H1 (cell line): ENCODE data around the gene DGCR8. TPM values are rescaled to one million over a fixed set of nuclear protein-coding genes. Genes with fewer than 3 reads are reported as not detected.

Source experiments
- CTCF ChIA-PET: fragments of 300-600 bp; sonication (Branson Sonifier 250); formaldehyde crosslinking; loops from one replicate; lab custom pipeline; 2021; ENCODE audit not compliant: partially characterized antibody; lab: Charles Lee
- POLR2A ChIA-PET: fragments of 300-600 bp; sonication (Branson Sonifier 250); formaldehyde crosslinking; loops from one replicate; lab custom pipeline; 2021; ENCODE audit warnings: inconsistent platforms; ENCODE audit not compliant: partially characterized antibody; lab: Charles Lee
- DNase-seq, 2 experiments: peaks; one replicate each; pipeline versions ENCODE4 v3.0.0 to v3.0.0-alpha.2; 2010 to 2022; ENCODE audit warnings: low spot score in 2 of 2, low read depth in 1 of 2, mixed read lengths in 1 of 2
- FAIRE-seq: peaks from 2 replicates; lab custom pipeline; 2011; peaks lifted over from hg19 to GRCh38; lab: Jason Lieb, UNC
- H2AFZ ChIP-seq: 2 replicates; pipeline ENCODE4 v1.8.1; 2012; ENCODE audit warnings: low read length, inconsistent platforms
- H2AK5ac ChIP-seq: 2 replicates; pipeline ENCODE4 v1.6.1; 2013; ENCODE audit warnings: low read depth, low read length
- H2BK120ac ChIP-seq: replicated peaks from 2 replicates; pipeline ENCODE3; 2013; ENCODE audit warnings: low read depth, low read length, inconsistent platforms
- H2BK12ac ChIP-seq: 2 replicates; pipeline ENCODE4 v1.6.1; 2013; ENCODE audit warnings: low read depth, low read length
- H2BK15ac ChIP-seq: 2 replicates; pipeline ENCODE4 v1.6.1; 2013; ENCODE audit warnings: low read length
- H2BK20ac ChIP-seq: 2 replicates; pipeline ENCODE4 v1.6.1; 2013; ENCODE audit warnings: low read length
- H2BK5ac ChIP-seq: 2 replicates; pipeline ENCODE4 v1.6.1; 2013; ENCODE audit warnings: low read depth, low read length
- H3K14ac ChIP-seq: 2 replicates; pipeline ENCODE4 v1.6.1; 2013; ENCODE audit warnings: inconsistent platforms; ENCODE audit not compliant: insufficient read length
- H3K18ac ChIP-seq: 2 replicates; pipeline ENCODE4 v1.6.1; 2013; ENCODE audit warnings: low read length; ENCODE audit errors: extremely low read depth
- H3K23ac ChIP-seq: 2 replicates; pipeline ENCODE4 v1.6.1; 2013; ENCODE audit warnings: inconsistent platforms; ENCODE audit not compliant: insufficient read length
- H3K23me2 ChIP-seq: 2 replicates; pipeline ENCODE4 v1.6.1; 2013; ENCODE audit warnings: low read depth, low read length
- H3K27ac ChIP-seq: 2 replicates; pipeline ENCODE4 v1.6.1; 2011; ENCODE audit warnings: low read depth, low read length, inconsistent platforms
- H3K27me3 ChIP-seq, 4 experiments: replicated peaks in 1 of 4; 1 replicate in 1 of 4; 2 replicates in 3 of 4; pipeline versions ENCODE4 v1.6.1 to v1.8.1; 2011 to 2013; ENCODE audit warnings: low read length in 3 of 4, mild to moderate bottlenecking in 3 of 4, inconsistent platforms in 2 of 4, mixed read lengths in 2 of 4, moderate library complexity in 1 of 4; ENCODE audit not compliant: control insufficient read depth in 3 of 4, insufficient read depth in 3 of 4; ENCODE audit errors: extremely low read depth in 1 of 4
- H3K36me3 ChIP-seq, 4 experiments: 2 replicates each; pipeline versions ENCODE4 v1.6.1 to v1.8.1; 2011 to 2013; ENCODE audit warnings: mild to moderate bottlenecking in 4 of 4, low read length in 3 of 4, moderate library complexity in 2 of 4, control low read depth in 1 of 4, inconsistent platforms in 1 of 4; ENCODE audit not compliant: insufficient read depth in 4 of 4, control insufficient read depth in 2 of 4
- H3K4ac ChIP-seq: replicated peaks from 2 replicates; pipeline ENCODE3; 2013; ENCODE audit warnings: low read length, low read depth, mixed read lengths, inconsistent platforms; ENCODE audit not compliant: insufficient read length
- H3K4me1 ChIP-seq, 4 experiments: replicated peaks in 1 of 4; 1 replicate in 1 of 4; 2 replicates in 3 of 4; pipeline versions ENCODE4 v1.6.1 to v1.8.1; 2011 to 2013; ENCODE audit warnings: low read length in 3 of 4, inconsistent platforms in 2 of 4, mixed read lengths in 1 of 4; ENCODE audit not compliant: insufficient read depth in 4 of 4, control insufficient read depth in 3 of 4
- H3K4me2 ChIP-seq, 2 experiments: 2 replicates each; pipeline versions ENCODE4 v1.6.1 to v1.8.1; 2011 to 2013; ENCODE audit warnings: low read depth in 2 of 2, low read length in 2 of 2, control low read depth in 1 of 2, inconsistent platforms in 1 of 2, mild to moderate bottlenecking in 1 of 2; ENCODE audit not compliant: insufficient read depth in 1 of 2
- H3K4me3 ChIP-seq, 4 experiments: fragments of 200-600, 300-600 bp in 1 of 4; sonication (generic), shearing (Covaris generic), sonication (Bioruptor Twin) in 1 of 4; 2 replicates each; pipeline versions ENCODE4 v1.5.1 to v1.8.1; 2011 to 2016; ENCODE audit warnings: low read length in 4 of 4, low read depth in 3 of 4, control low read depth in 2 of 4, inconsistent platforms in 2 of 4, mild to moderate bottlenecking in 2 of 4, mixed read lengths in 1 of 4, moderate library complexity in 1 of 4; ENCODE audit not compliant: insufficient read depth in 2 of 4; ENCODE audit errors: extremely low read depth in 1 of 4
- H3K56ac ChIP-seq: replicated peaks from 2 replicates; pipeline ENCODE3; 2013; ENCODE audit warnings: low read depth, mild to moderate bottlenecking, mixed read lengths, low read length, inconsistent platforms; ENCODE audit not compliant: insufficient read length
- H3K79me1 ChIP-seq: 2 replicates; pipeline ENCODE4 v1.6.1; 2013; ENCODE audit warnings: low read depth, low read length, control low read depth
- H3K79me2 ChIP-seq, 2 experiments: 2 replicates each; pipeline versions ENCODE4 v1.6.1 to v1.8.1; 2012 to 2013; ENCODE audit warnings: low read length in 2 of 2, mild to moderate bottlenecking in 2 of 2, inconsistent platforms in 1 of 2; ENCODE audit not compliant: insufficient read depth in 2 of 2, control insufficient read depth in 1 of 2
- H3K9ac ChIP-seq, 4 experiments: replicated peaks in 1 of 4; 1 replicate in 1 of 4; 2 replicates in 3 of 4; pipeline versions ENCODE4 v1.6.1 to v1.8.1; 2011 to 2013; ENCODE audit warnings: low read depth in 3 of 4, low read length in 3 of 4, control low read depth in 2 of 4, mild to moderate bottlenecking in 2 of 4, moderate library complexity in 2 of 4, inconsistent platforms in 1 of 4; ENCODE audit errors: extremely low read depth in 1 of 4
- H3K9me3 ChIP-seq, 2 experiments: 2 replicates each; pipeline versions ENCODE4 v1.6.1 to v1.8.1; 2012 to 2013; ENCODE audit warnings: mild to moderate bottlenecking in 2 of 2, moderate library complexity in 2 of 2, control low read depth in 1 of 2, inconsistent platforms in 1 of 2, low read depth in 1 of 2, low read length in 1 of 2, mixed read lengths in 1 of 2; ENCODE audit not compliant: insufficient read depth in 2 of 2
- H4K20me1 ChIP-seq, 2 experiments: replicated peaks in 1 of 2; 2 replicates each; pipeline versions ENCODE3 to v1.8.1; 2011 to 2013; ENCODE audit warnings: inconsistent platforms in 2 of 2, low read length in 2 of 2, mild to moderate bottlenecking in 1 of 2; ENCODE audit not compliant: insufficient read depth in 2 of 2, control insufficient read depth in 1 of 2
- H4K5ac ChIP-seq: 2 replicates; pipeline ENCODE4 v1.6.1; 2013; ENCODE audit warnings: low read length, low read depth, mixed read lengths, inconsistent platforms; ENCODE audit not compliant: insufficient read length
- H4K8ac ChIP-seq: 2 replicates; pipeline ENCODE4 v1.8.0; 2013; ENCODE audit warnings: mild to moderate bottlenecking, moderate library complexity, low read length, inconsistent platforms; ENCODE audit not compliant: insufficient read depth; ENCODE audit errors: extremely low read depth
- H4K91ac ChIP-seq: replicated peaks from 2 replicates; pipeline ENCODE3; 2013; ENCODE audit warnings: low read length, mixed read lengths, inconsistent platforms; ENCODE audit not compliant: insufficient read length
- CTCF ChIP-seq, 3 experiments: IDR thresholded peaks; 1 replicate in 2 of 3; 2 replicates in 1 of 3; pipeline versions ENCODE4 v1.5.1 to v1.6.1; 2011; ENCODE audit warnings: low read length in 3 of 3, mild to moderate bottlenecking in 3 of 3, inconsistent platforms in 2 of 3, low read depth in 1 of 3, moderate library complexity in 1 of 3; ENCODE audit not compliant: insufficient read depth in 1 of 3; ENCODE audit errors: control extremely low read depth in 1 of 3
- KDM4A ChIP-seq: IDR thresholded peaks from one replicate; pipeline ENCODE4 v1.7.1; 2012; ENCODE audit warnings: low read depth, mild to moderate bottlenecking, moderate library complexity, low read length, inconsistent platforms; ENCODE audit not compliant: severe bottlenecking
- WGBS, 2 experiments: shearing (Covaris generic) in 1 of 2; methylation state at CpG; one replicate each; pipeline versions ENCODE4 v1.1.6 to v1.1.7; 2013 to 2015; ENCODE audit warnings: low lambda C conversion rate in 2 of 2, mixed read lengths in 2 of 2, inconsistent platforms in 1 of 2, low coverage in 1 of 2, missing lambda C conversion rate in 1 of 2; ENCODE audit not compliant: insufficient replicate concordance in 2 of 2, insufficient coverage in 1 of 2, insufficient read length in 1 of 2; ENCODE audit errors: extremely low coverage in 1 of 2, missing lambda C conversion rate in 1 of 2; 5-methylcytosine and 5-hydroxymethylcytosine counted together
- polyA plus RNA-seq, 7 experiments: library from polyadenylated mRNA; depleted of rRNA in 3 of 7; stranded (reverse) in 5 of 7; unstranded in 2 of 7; fragments of >200 nt in 5 of 7; fragments of 200-250 nt in 2 of 7; gene quantifications; 1 replicate in 5 of 7; 2 replicates in 1 of 7; 4 replicates in 1 of 7; pipeline versions ENCODE4 v1.2.1 to v1.2.3, GENCODE V29; 2011 to 2013; ENCODE audit warnings: missing spikeins in 2 of 7, mixed read lengths in 2 of 7
- total RNA-seq: library from RNA; stranded (reverse); fragmentation: NEBNext Ultra II Directional; extraction: Animal tissue kit (Norgen Biotek cat#: 25700); gene quantifications from 2 replicates; pipeline ENCODE4 v1.2.1, GENCODE V29; 2021

The DGCR8 gene
- total and polyA plus RNA-seq, 2 of the 8 experiments (the other 6 are each of a cell fraction or from before 2014, with no cell fraction given), result 23.7 to 43.7 TPM

GRCh38 chr22:20133930-20134549 lies 54.0 kb downstream of the DGCR8 start:
- no peak overlapping the region for H4K91ac ChIP-seq
- POLR2A ChIA-PET, result interaction anchor here (6.3 to 10.1 kb wide), 2 partner anchors 7 to 15 kb away, joined by 40 to 104 read pairs; partner anchors contain the start of gene TRMT2A
- H3K18ac ChIP-seq, result no peak overlapping the region
- no peak overlapping the region for H2AK5ac ChIP-seq
- peaks cover 17% of the 10 kb centered on the region for H3K79me1 ChIP-seq
- no peak overlapping the region for H2AFZ ChIP-seq
- H3K14ac ChIP-seq, result no peak overlapping the region
- 80% methylated on average over 12 of the region's 12 CpGs; no CpG with 5 or more reads in 1 of the 2 experiments for WGBS, 2 experiments
- H2BK120ac ChIP-seq, result no peak overlapping the region
- no peak overlapping the region for H3K23ac ChIP-seq
- no peak overlapping the region for H3K27ac ChIP-seq
- H4K8ac ChIP-seq, result no peak overlapping the region
- FAIRE-seq (no peak), DNase-seq (no peak)
- H2BK20ac ChIP-seq, result no peak overlapping the region
- no peak overlapping the region for H3K4me2 ChIP-seq
- H3K23me2 ChIP-seq, result peaks cover 7% of the 10 kb centered on the region; the same call in 1 of the 2 replicates
- no peaks in the 10 kb centered on the region for H3K9me3 ChIP-seq
- no peaks in the 10 kb centered on the region for H3K36me3 ChIP-seq
- CTCF ChIA-PET, result no interaction called here
- H2BK15ac ChIP-seq, result no peak overlapping the region
- H2BK12ac ChIP-seq, result no peak overlapping the region
- TF ChIP-seq CTCF (IDR thresholded peaks at IDR 0.05; ENCODE audit: control extremely low read depth in 1 of 3, insufficient read depth in 1 of 3, low read depth in 1 of 3, low read length in 3 of 3) (0 out of 4 replicates have a peak, but pooled peaks of 1 of the 3 experiments have one; percentile 0), KDM4A (no peak)
- H4K5ac ChIP-seq, result no peak overlapping the region
- H3K56ac ChIP-seq, result no peak overlapping the region
- no peak overlapping the region for H3K4me3 ChIP-seq
- no peak overlapping the region for H3K4ac ChIP-seq
- H3K9ac ChIP-seq, result no peak overlapping the region
- H2BK5ac ChIP-seq, result no peak overlapping the region
- peaks cover 13 to 28% of the 10 kb centered on the region in 2 experiments for H4K20me1 ChIP-seq
- peaks cover 0 to 12% (median 7%) of the 10 kb centered on the region in 4 experiments; a peak in 4 of 7 replicates for H3K4me1 ChIP-seq
- H3K27me3 ChIP-seq, result no peaks in the 10 kb centered on the region; a peak in 2 of 7 replicates
- H3K79me2 ChIP-seq, result peaks cover 0 to 21% of the 10 kb centered on the region in 2 experiments; a peak in 3 of 4 replicates
